ENCODE measurements around the gene LPO.

Gene LPO

DNA sequence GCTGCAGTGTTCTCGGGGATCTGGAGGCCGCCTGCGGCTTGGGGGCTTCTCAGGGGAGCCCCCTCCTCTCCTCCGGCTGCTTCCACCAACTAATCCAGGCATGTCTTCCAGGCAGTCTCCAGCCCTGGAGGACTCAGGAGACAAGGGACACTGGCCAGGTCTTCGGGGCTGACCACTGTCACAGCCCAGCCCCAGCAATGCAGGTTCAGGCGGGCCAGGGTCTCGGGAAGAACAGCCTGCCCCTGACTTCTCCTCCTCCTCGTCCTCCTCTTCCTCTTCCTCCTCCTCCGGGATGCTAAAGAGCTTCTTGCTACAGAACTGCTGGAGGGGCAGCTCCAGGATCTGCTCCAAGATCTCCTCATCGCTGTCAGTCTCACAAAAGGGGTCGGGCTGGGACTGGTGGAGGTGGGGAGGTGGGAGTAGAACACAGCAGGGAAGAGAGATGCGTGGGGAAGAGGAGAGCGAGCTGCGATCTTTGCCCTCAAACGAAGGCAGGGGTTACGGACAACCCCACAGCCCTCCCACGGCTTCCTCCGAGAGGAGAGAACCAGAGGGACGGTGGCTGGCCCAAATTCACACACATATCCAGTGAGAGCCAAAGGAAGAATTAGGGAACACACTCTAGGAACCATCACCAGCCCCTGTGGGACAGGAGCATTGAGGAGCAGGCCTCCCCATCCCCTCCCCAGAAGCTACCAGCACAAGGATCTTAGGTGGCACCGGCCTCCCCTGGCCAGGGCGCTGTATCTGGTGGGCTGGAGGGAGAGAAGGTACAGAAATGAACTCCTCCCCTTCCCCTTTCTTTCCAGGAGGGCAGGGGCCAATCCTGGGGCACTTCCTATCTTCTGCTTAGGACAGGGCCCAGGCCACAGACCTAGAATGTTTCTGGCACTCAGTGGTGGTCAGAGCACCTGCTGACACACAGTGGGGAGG lies 70.9 kb downstream of the LPO start:
- DNase-seq (ENCODE audit: low read depth) = no peak
- no peak overlapping the region for H3K4me3 ChIP-seq (ENCODE audit: low read length)
- TF ChIP-seq, protein P1, sequence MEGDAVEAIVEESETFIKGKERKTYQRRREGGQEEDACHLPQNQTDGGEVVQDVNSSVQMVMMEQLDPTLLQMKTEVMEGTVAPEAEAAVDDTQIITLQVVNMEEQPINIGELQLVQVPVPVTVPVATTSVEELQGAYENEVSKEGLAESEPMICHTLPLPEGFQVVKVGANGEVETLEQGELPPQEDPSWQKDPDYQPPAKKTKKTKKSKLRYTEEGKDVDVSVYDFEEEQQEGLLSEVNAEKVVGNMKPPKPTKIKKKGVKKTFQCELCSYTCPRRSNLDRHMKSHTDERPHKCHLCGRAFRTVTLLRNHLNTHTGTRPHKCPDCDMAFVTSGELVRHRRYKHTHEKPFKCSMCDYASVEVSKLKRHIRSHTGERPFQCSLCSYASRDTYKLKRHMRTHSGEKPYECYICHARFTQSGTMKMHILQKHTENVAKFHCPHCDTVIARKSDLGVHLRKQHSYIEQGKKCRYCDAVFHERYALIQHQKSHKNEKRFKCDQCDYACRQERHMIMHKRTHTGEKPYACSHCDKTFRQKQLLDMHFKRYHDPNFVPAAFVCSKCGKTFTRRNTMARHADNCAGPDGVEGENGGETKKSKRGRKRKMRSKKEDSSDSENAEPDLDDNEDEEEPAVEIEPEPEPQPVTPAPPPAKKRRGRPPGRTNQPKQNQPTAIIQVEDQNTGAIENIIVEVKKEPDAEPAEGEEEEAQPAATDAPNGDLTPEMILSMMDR (IDR thresholded peaks at IDR 0.05; ENCODE audit: insufficient read depth, low read depth, low read length, missing control alignments) = no peak

DNA sequence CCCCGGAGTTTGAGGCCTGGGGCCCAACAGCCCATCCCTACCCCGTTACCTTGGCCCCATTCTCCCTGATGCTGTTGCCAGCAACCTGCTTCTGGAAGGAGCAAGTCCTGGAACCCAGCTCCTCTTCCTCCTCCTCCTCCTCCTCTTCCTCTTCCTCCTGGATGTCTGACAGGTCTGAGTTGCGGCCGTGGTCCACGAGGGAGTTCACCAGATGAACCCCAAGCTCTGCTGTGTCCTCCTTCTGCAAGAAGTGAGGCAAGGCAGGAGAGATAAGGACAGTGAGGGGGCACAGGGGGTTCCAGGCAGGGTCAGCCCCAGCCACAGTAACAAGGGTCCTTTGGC lies 71.5 kb downstream of the LPO start:
- TF ChIP-seq, protein P1 (IDR thresholded peaks at IDR 0.05; ENCODE audit: insufficient read depth, low read depth, low read length, missing control alignments) = no peak
- no peak for DNase-seq (ENCODE audit: low read depth)
- no peak overlapping the region for H3K4me3 ChIP-seq (ENCODE audit: low read length)

GRCh38 chr17:58310511-58311428 lies 72.4 kb downstream of the LPO start:
- H3K4me3 ChIP-seq (ENCODE audit: low read length) = no peak overlapping the region
- no peak for DNase-seq (ENCODE audit: low read depth)
- TF ChIP-seq, protein P1 (IDR thresholded peaks at IDR 0.05; ENCODE audit: insufficient read depth, low read depth, low read length, missing control alignments) = no peak

- DNase-seq (ENCODE audit: low read depth) = no peak
- H3K4me3 ChIP-seq (ENCODE audit: low read length) = no peak overlapping the region
- TF ChIP-seq, protein P1 (IDR thresholded peaks at IDR 0.05; ENCODE audit: insufficient read depth, low read depth, low read length, missing control alignments) = no peak
These were observed 73.1 kb downstream of the LPO start for GRCh38 chr17:58311429-58311894.

GRCh38 chr17:58312021-58312630 lies 73.7 kb downstream of the LPO start:
- TF ChIP-seq, protein P1 (IDR thresholded peaks at IDR 0.05; ENCODE audit: insufficient read depth, low read depth, low read length, missing control alignments) = no peak
- no peak overlapping the region for H3K4me3 ChIP-seq (ENCODE audit: low read length)
- DNase-seq (ENCODE audit: low read depth) = no peak

DNA sequence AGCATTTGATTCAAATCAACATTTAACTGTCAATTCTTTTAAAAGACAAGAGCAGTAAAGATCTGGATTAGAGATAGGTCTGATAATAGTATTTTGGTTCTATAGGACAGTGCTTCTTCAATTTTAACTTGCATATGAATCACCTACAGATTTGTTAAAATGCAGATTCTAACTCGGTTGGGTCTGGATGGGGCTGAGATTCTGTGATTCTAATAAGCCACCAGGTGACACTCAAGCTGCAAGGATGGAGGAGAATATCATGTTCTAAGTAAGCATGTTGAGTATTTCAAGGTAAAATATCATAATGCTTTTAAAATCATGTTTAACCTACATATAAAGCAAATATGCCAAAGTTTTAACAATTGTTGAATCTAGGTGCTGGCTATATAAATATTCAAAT lies 74.4 kb downstream of the LPO start:
- no peak for DNase-seq (ENCODE audit: low read depth)
- H3K4me3 ChIP-seq (ENCODE audit: low read length) = no peak overlapping the region
- TF ChIP-seq, protein P1 (IDR thresholded peaks at IDR 0.05; ENCODE audit: insufficient read depth, low read depth, low read length, missing control alignments) = no peak

Measured in epithelial cell of esophagus (primary cell).